ENCODE data around the gene TMEM143.
"Not testable (repeated sequence)": the region's sequence is repeated elsewhere in the genome, so short reads cannot be mapped to it uniquely, and the experiment has no call there.

Gene TMEM143

GRCh38 chr19:48363810-48364597 lies at the start of gene TMEM143, which contains the start of gene SYNGR4:
TSS of gene TMEM143 (minus strand) at chr19:48363940. CDS start at chr19:48363920, 20 bp downstream.
TSS of gene SYNGR4 (plus strand) at chr19:48364367. CDS start at chr19:48365843, 1,476 bp downstream.
- DNase-seq (ENCODE audit: low read depth), result peak; percentile 99

GRCh38 chr19:48405850-48406249 lies 42.1 kb upstream of the TMEM143 start:
- DNase-seq (ENCODE audit: low read depth), result no peak

- no peak for DNase-seq (ENCODE audit: low read depth)
Observed at GRCh38 chr19:48405010-48405659, 41.4 kb upstream of the TMEM143 start.

GRCh38 chr19:48403606-48404005 lies 39.9 kb upstream of the TMEM143 start:
- peak; percentile 79 for DNase-seq (ENCODE audit: low read depth)

GRCh38 chr19:48401287-48401686 lies 37.5 kb upstream of the TMEM143 start:
- no peak for DNase-seq (ENCODE audit: low read depth)

GRCh38 chr19:48400018-48400742 lies 36.4 kb upstream of the TMEM143 start:
- peak; percentile 89 for DNase-seq (ENCODE audit: low read depth)

GRCh38 chr19:48398375-48399235 lies 34.9 kb upstream of the TMEM143 start:
- DNase-seq (ENCODE audit: low read depth), result peak; percentile 93

GRCh38 chr19:48398102-48398374 lies 34.3 kb upstream of the TMEM143 start:
- no peak for DNase-seq (ENCODE audit: low read depth)

- no peak for DNase-seq (ENCODE audit: low read depth)
Observed at GRCh38 chr19:48397263-48398101, 33.7 kb upstream of the TMEM143 start.

- DNase-seq (ENCODE audit: low read depth), result no peak
Observed at GRCh38 chr19:48396824-48397176, 33.1 kb upstream of the TMEM143 start.

GRCh38 chr19:48396016-48396823 lies 32.5 kb upstream of the TMEM143 start:
- no peak for DNase-seq (ENCODE audit: low read depth)

- DNase-seq (ENCODE audit: low read depth), result no peak
Observed at GRCh38 chr19:48395499-48395898, 31.8 kb upstream of the TMEM143 start.

GRCh38 chr19:48395170-48395455 lies 31.4 kb upstream of the TMEM143 start:
- DNase-seq (ENCODE audit: low read depth), result no peak

GRCh38 chr19:48394331-48395169 lies 30.8 kb upstream of the TMEM143 start:
- DNase-seq (ENCODE audit: low read depth), result no peak

- DNase-seq (ENCODE audit: low read depth), result peak; percentile 34
Observed at GRCh38 chr19:48393559-48394330, 30.0 kb upstream of the TMEM143 start, which contains the start of gene GRIN2D. TSS of gene GRIN2D (plus strand) at chr19:48393668. CDS start at chr19:48398393, 4,725 bp downstream.

- no peak for DNase-seq (ENCODE audit: low read depth)
Observed at GRCh38 chr19:48392860-48393558, 29.3 kb upstream of the TMEM143 start.

- DNase-seq (ENCODE audit: low read depth), result not testable (repeated sequence)
Observed at GRCh38 chr19:48392006-48392344, 28.2 kb upstream of the TMEM143 start.

All from iris pigment epithelial cell (primary cell).